PC-9 (cell line): ENCODE results near the gene SOX18. TPM values are rescaled to one million over a fixed set of nuclear protein-coding genes. Genes with fewer than 3 reads are reported as not detected.

Experiments
- BruUV-seq: library from RNA; stranded (reverse); fragments of 400-500 nt; replicated peaks from 2 replicates; lab custom pipeline; 2021; lab: Mats Ljungman, UMichigan
- CTCF ChIA-PET: fragments of 300-600 bp; sonication (Branson Sonifier 250); formaldehyde crosslinking; loops from one replicate; lab custom pipeline; 2022; ENCODE audit warnings: antibody characterized with exemption; lab: Charles Lee
- POLR2A ChIA-PET: fragments of 300-600 bp; sonication (Branson Sonifier 250); formaldehyde crosslinking; loops from one replicate; lab custom pipeline; 2022; ENCODE audit warnings: antibody characterized with exemption; ENCODE audit not compliant: unreplicated experiment; lab: Charles Lee
- DNase-seq, 2 experiments: peaks; one replicate each; pipeline versions ENCODE4 v3.0.0 to v3.0.0-alpha.2; 2015 to 2022; ENCODE audit warnings: mixed read lengths in 1 of 2
- H2AFZ ChIP-seq: fragments of 200-600 bp; sonication (generic); 2 replicates; pipeline ENCODE4 v1.8.1; 2017; ENCODE audit warnings: antibody characterized with exemption
- H3F3A ChIP-seq: fragments of 200-600 bp; sonication (generic); 2 replicates; pipeline ENCODE4 v1.8.1; 2017; ENCODE audit warnings: antibody characterized with exemption, mild to moderate bottlenecking, low read depth; ENCODE audit not compliant: insufficient read depth
- H3K27ac ChIP-seq: fragments of 200-600 bp; sonication (generic); 2 replicates; pipeline ENCODE4 v1.6.1; 2016; ENCODE audit warnings: mixed run types
- H3K27me3 ChIP-seq: fragments of 200-600 bp; sonication (generic); 2 replicates; pipeline ENCODE4 v1.6.1; 2016; ENCODE audit warnings: low read depth, mixed run types; ENCODE audit not compliant: insufficient read depth
- H3K36me3 ChIP-seq: fragments of 200-600 bp; sonication (generic); 2 replicates; pipeline ENCODE4 v1.6.1; 2016; ENCODE audit warnings: low read depth, mixed run types
- H3K4me1 ChIP-seq: fragments of 200-600 bp; sonication (generic); replicated peaks from 2 replicates; pipeline ENCODE4 v1.6.1; 2016; ENCODE audit warnings: mixed run types; ENCODE audit not compliant: insufficient read depth
- H3K4me2 ChIP-seq: fragments of 200-600 bp; sonication (generic); 2 replicates; pipeline ENCODE4 v1.6.1; 2017; ENCODE audit warnings: mixed run types
- H3K4me3 ChIP-seq: fragments of 200-600 bp; sonication (generic); 2 replicates; pipeline ENCODE4 v1.6.1; 2016; ENCODE audit warnings: mixed run types
- H3K79me2 ChIP-seq: fragments of 200-600 bp; sonication (generic); 2 replicates; pipeline ENCODE4 v1.6.1; 2017; ENCODE audit warnings: low read depth, mixed run types
- H3K9me2 ChIP-seq: fragments of 200-600 bp; sonication (generic); 2 replicates; pipeline ENCODE4 v1.8.1; 2017; ENCODE audit warnings: mild to moderate bottlenecking; ENCODE audit not compliant: insufficient read depth
- H3K9me3 ChIP-seq: fragments of 200-600 bp; sonication (generic); 2 replicates; pipeline ENCODE4 v1.8.1; 2016; ENCODE audit warnings: low read depth; ENCODE audit not compliant: insufficient read depth
- H4K20me1 ChIP-seq: fragments of 200-600 bp; sonication (generic); 2 replicates; pipeline ENCODE4 v1.8.1; 2017; ENCODE audit not compliant: insufficient read depth
- CTCF ChIP-seq: fragments of 200-600 bp; sonication (generic); conservative IDR thresholded peaks from 2 replicates; pipeline ENCODE4 v1.6.1; 2017; ENCODE audit warnings: mixed run types, antibody characterized with exemption, mild to moderate bottlenecking, moderate library complexity
- EZH2 ChIP-seq: fragments of 200-600 bp; sonication (generic); IDR thresholded peaks from 2 replicates; pipeline ENCODE4 v1.8.0; 2017; ENCODE audit warnings: antibody characterized with exemption, low read depth
- intact Hi-C: fragments of 100-400 bp; cut with micrococcal nuclease; formaldehyde crosslinking; loops from one replicate; pipeline ENCODE4 v1.10.0; 2022; ENCODE audit not compliant: unreplicated experiment
- total RNA-seq: library from RNA; stranded (reverse); gene quantifications from 2 replicates; pipeline ENCODE4 v1.2.3, GENCODE V29; 2021

The SOX18 gene
- total RNA-seq, 1 experiment from 2014 or later = not detected

- no peaks in the 10 kb centered on the region for H3K9me3 ChIP-seq
- CTCF ChIA-PET = no interaction called here
Observed at GRCh38 chr20:64031822-64032314, 17.6 kb downstream of the SOX18 start.

GRCh38 chr20:64030371-64031134 lies 18.9 kb downstream of the SOX18 start:
- Histone ChIP-seq H3K36me3 (peaks cover 16% of the 10 kb centered on the region), H3K4me1 (no peaks in the 10 kb centered on the region), H3K9me3 (no peaks in the 10 kb centered on the region), H3K9me2 (no peaks in the 10 kb centered on the region), H3K4me2 (no peak overlapping the region), H3K79me2 (no peaks in the 10 kb centered on the region), H2AFZ (no peak overlapping the region), H3K27ac (no peak overlapping the region), H4K20me1 (peaks cover 16% of the 10 kb centered on the region), H3K4me3 (no peak overlapping the region), H3K27me3 (no peaks in the 10 kb centered on the region), H3F3A (peaks cover 15% of the 10 kb centered on the region; the same call in 1 of the 2 replicates)
- no peak for DNase-seq
- ChIA-PET CTCF (no interaction called here), POLR2A (no interaction called here)
- TF ChIP-seq EZH2 (no peak), CTCF (no peak)
- intact Hi-C loops = no loop called here
- BruUV-seq = no TSS peak

More at GRCh38 chr20:64031822-64032314, 17.6 kb downstream of the SOX18 start:
- no TSS peak for BruUV-seq
- H3K9me2 ChIP-seq = no peaks in the 10 kb centered on the region
- H3K36me3 ChIP-seq = 0 out of 2 replicates have a peak, but pooled peaks cover 12% of the 10 kb centered on the region
- no peaks in the 10 kb centered on the region for H3K79me2 ChIP-seq
- H2AFZ ChIP-seq = no peak overlapping the region
- POLR2A ChIA-PET = interaction anchor here (0.9 kb wide), 1 partner anchor 1269 kb away, joined by 3 read pairs; no protein-coding TSS in a partner anchor
- peaks cover 18% of the 10 kb centered on the region for H4K20me1 ChIP-seq
- no peak overlapping the region for H3K4me2 ChIP-seq
- DNase-seq = no peak
- intact Hi-C loops = no loop called here
- no peaks in the 10 kb centered on the region for H3K4me1 ChIP-seq
- no peak overlapping the region for H3K27ac ChIP-seq
- peaks cover 15% of the 10 kb centered on the region; the same call in 1 of the 2 replicates for H3F3A ChIP-seq
- TF ChIP-seq CTCF (no peak), EZH2 (no peak)
- no peaks in the 10 kb centered on the region for H3K27me3 ChIP-seq
- no peak overlapping the region for H3K4me3 ChIP-seq

- H3K4me1 ChIP-seq = no peaks in the 10 kb centered on the region
- no peak for DNase-seq
- H4K20me1 ChIP-seq = peaks cover 21% of the 10 kb centered on the region
- no TSS peak for BruUV-seq
- H3F3A ChIP-seq = peaks cover 5% of the 10 kb centered on the region; the same call in 1 of the 2 replicates
- POLR2A ChIA-PET = no interaction called here
- no peak overlapping the region for H3K27ac ChIP-seq
- H3K36me3 ChIP-seq = peaks cover 16% of the 10 kb centered on the region
- TF ChIP-seq CTCF (no peak), EZH2 (no peak)
- intact Hi-C loops = no loop called here
- CTCF ChIA-PET = no interaction called here
- H2AFZ ChIP-seq = no peak overlapping the region
- H3K9me2 ChIP-seq = no peaks in the 10 kb centered on the region
- H3K79me2 ChIP-seq = no peaks in the 10 kb centered on the region
- H3K4me2 ChIP-seq = no peak overlapping the region
- H3K4me3 ChIP-seq = no peak overlapping the region
- no peaks in the 10 kb centered on the region for H3K27me3 ChIP-seq
- no peaks in the 10 kb centered on the region for H3K9me3 ChIP-seq
Observed at GRCh38 chr20:64029293-64030117, 19.9 kb downstream of the SOX18 start.
